ENCODE results near the gene CHCHD10. TPM values are rescaled to one million over a fixed set of nuclear protein-coding genes. Genes with fewer than 3 reads are reported as not detected.

Gene CHCHD10
- total and polyA plus RNA-seq, 11 donors, result 374 to 2,069 (median 944) TPM

GRCh38 chr22:23815541-23816155, 47.9 kb upstream of the CHCHD10 start:
- H3K4me3 ChIP-seq, result no peak overlapping the region
- 66 to 80% (median 71%) methylated on average over 7 to 10 of the region's 10 CpGs for WGBS, 4 donors
- peak in 3 of 4 donors; percentile 10 to 19 (median 14) for ATAC-seq
- peaks cover 0 to 93% (median 74%) of the 10 kb centered on the region in 9 donors for H3K36me3 ChIP-seq
- peaks cover 0 to 20% (median 8%) of the 10 kb centered on the region in 12 donors for H3K4me1 ChIP-seq
- peak overlapping the region; percentile 43 to 93 (median 78) for H3K27ac ChIP-seq
- intact Hi-C loops (cut with DNase I), result no loop called here
- DNase-seq, result no peak
- no peak for TF ChIP-seq POLR2A (IDR thresholded peaks at IDR 0.05)
- TF ChIP-seq CTCF (IDR thresholded peaks at IDR 0.05), result no peak
- no peaks in the 10 kb centered on the region for H3K9me3 ChIP-seq
- H3K27me3 ChIP-seq, result no peaks in the 10 kb centered on the region

- TF ChIP-seq CTCF (IDR thresholded peaks at IDR 0.05) (no peak), POLR2A (IDR thresholded peaks at IDR 0.05) (no peak)
- intact Hi-C loops (cut with DNase I), result no loop called here
- DNase-seq (no peak), ATAC-seq (no peak)
- H3K27me3 ChIP-seq, result no peaks in the 10 kb centered on the region
- H3K4me1 ChIP-seq, result peaks cover 0 to 19% (median 8%) of the 10 kb centered on the region in 12 donors
- H3K27ac ChIP-seq, result peak overlapping the region in 1 of 12 donors; percentile 40
- peaks cover 0 to 90% (median 68%) of the 10 kb centered on the region in 9 donors for H3K36me3 ChIP-seq
- no peaks in the 10 kb centered on the region for H3K9me3 ChIP-seq
- WGBS, 4 donors, result 96 to 97% (median 96%) methylated on average over 4 of the region's 4 CpGs
- no peak overlapping the region for H3K4me3 ChIP-seq
Observed at GRCh38 chr22:23812378-23812777, 44.6 kb upstream of the CHCHD10 start.

GRCh38 chr22:23806837-23807236, 39.1 kb upstream of the CHCHD10 start:
- WGBS, 4 donors, result 89 to 100% (median 94%) methylated on average over 1 of the region's 1 CpG
- Histone ChIP-seq H3K4me1 (peaks cover 0 to 5% (median 0%) of the 10 kb centered on the region in 12 donors), H3K36me3 (peaks cover 0 to 99% (median 77%) of the 10 kb centered on the region in 9 donors), H3K27ac (no peak overlapping the region), H3K9me3 (no peaks in the 10 kb centered on the region), H3K4me3 (no peak overlapping the region), H3K27me3 (no peaks in the 10 kb centered on the region)
- ATAC-seq, result no peak
- DNase-seq, result no peak
- intact Hi-C loops (cut with DNase I), result no loop called here
- TF ChIP-seq CTCF (IDR thresholded peaks at IDR 0.05) (no peak), POLR2A (IDR thresholded peaks at IDR 0.05) (no peak)

DNA sequence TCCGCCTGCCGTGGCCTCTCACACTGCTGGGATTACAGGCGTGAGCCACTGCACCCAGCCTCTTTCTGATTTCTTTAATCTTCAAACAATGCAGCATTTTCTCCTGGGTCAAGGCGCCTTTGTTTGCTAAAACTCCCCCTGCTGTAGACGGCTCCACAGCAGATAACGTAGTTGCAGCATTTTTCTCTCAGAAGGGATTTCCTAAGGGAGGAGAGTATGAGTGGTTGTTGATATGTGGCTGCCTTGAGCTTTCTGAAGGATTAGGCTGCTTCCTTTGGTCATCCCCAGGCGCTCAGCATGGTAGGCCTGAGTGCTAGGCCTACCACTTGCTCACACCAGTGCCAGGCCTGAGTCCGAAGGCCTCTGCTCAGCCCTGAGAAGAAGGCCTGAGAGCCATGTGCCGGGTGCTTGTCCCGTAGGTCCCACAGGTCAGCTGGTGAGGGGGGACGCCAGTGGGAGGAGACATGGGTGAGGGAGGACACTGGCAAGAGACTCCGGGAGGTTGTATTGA, 37.1 kb upstream of the CHCHD10 start:
- ATAC-seq (peak in 3 of 4 donors; percentile 20 to 34 (median 33)), DNase-seq (no peak)
- intact Hi-C loops (cut with DNase I), result no loop called here
- peaks cover 0 to 5% (median 0%) of the 10 kb centered on the region in 12 donors for H3K4me1 ChIP-seq
- no peak overlapping the region for H3K4me3 ChIP-seq
- peak overlapping the region in 1 of 12 donors; percentile 0 for H3K27ac ChIP-seq
- TF ChIP-seq POLR2A (IDR thresholded peaks at IDR 0.05) (no peak), CTCF (IDR thresholded peaks at IDR 0.05) (no peak)
- peaks cover 0 to 99% (median 82%) of the 10 kb centered on the region in 9 donors for H3K36me3 ChIP-seq
- WGBS, 4 donors, result 66 to 90% (median 75%) methylated on average over 9 to 12 of the region's 12 CpGs
- no peaks in the 10 kb centered on the region for H3K9me3 ChIP-seq
- no peaks in the 10 kb centered on the region for H3K27me3 ChIP-seq

All from heart left ventricle (tissue), 16 donors.